GM04503 (cell line): Measurements from ENCODE around the gene FBXO46.

ENCODE experiments used
- DNase-seq: peaks from one replicate; pipeline ENCODE4 v3.0.0-alpha.2; 2012; ENCODE audit warnings: low read depth

Gene FBXO46

GRCh38 chr19:45730368-45731288 lies at the start of gene FBXO46:
FBXO46 (minus strand) TSS chr19:45730896; CDS start chr19:45713495, 17,401 bp downstream.
- peak; percentile 90 for DNase-seq

GRCh38 chr19:45780146-45780447 lies 49.4 kb upstream of the FBXO46 start:
- DNase-seq: no peak

- DNase-seq: no peak
Measured at GRCh38 chr19:45779231-45780145, 48.8 kb upstream of the FBXO46 start.

- no peak for DNase-seq
Measured at GRCh38 chr19:45778010-45778661, 47.4 kb upstream of the FBXO46 start.

- DNase-seq: no peak
Measured at GRCh38 chr19:45777395-45777961, 46.8 kb upstream of the FBXO46 start.

GRCh38 chr19:45774765-45775164 lies 44.1 kb upstream of the FBXO46 start:
- DNase-seq: no peak

GRCh38 chr19:45773384-45773783 lies 42.7 kb upstream of the FBXO46 start:
- no peak for DNase-seq

GRCh38 chr19:45772912-45773311 lies 42.2 kb upstream of the FBXO46 start:
- no peak for DNase-seq

- no peak for DNase-seq
Measured at GRCh38 chr19:45772130-45772840, 41.6 kb upstream of the FBXO46 start.

- no peak for DNase-seq
Measured at GRCh38 chr19:45771311-45771933, 40.7 kb upstream of the FBXO46 start.

- peak; percentile 85 for DNase-seq
Measured at GRCh38 chr19:45770192-45771101, 39.8 kb upstream of the FBXO46 start.

- DNase-seq: no peak
Measured at GRCh38 chr19:45769821-45770191, 39.1 kb upstream of the FBXO46 start.

- DNase-seq: peak; percentile 76
Measured at GRCh38 chr19:45768984-45769782, 38.5 kb upstream of the FBXO46 start, which contains the start of gene SIX5. SIX5 (minus strand) TSS chr19:45769252; CDS start chr19:45768844, 408 bp downstream.

- no peak for DNase-seq
Measured at GRCh38 chr19:45768655-45768983, 37.9 kb upstream of the FBXO46 start.

GRCh38 chr19:45767881-45768654 lies 37.4 kb upstream of the FBXO46 start:
- no peak for DNase-seq

- DNase-seq: peak; percentile 41
Measured at GRCh38 chr19:45767410-45767880, 36.7 kb upstream of the FBXO46 start.

- no peak for DNase-seq
Measured at GRCh38 chr19:45766869-45767346, 36.2 kb upstream of the FBXO46 start.

GRCh38 chr19:45766296-45766868 lies 35.7 kb upstream of the FBXO46 start:
- no peak for DNase-seq
